H1 (cell line): ENCODE measurements around the gene INAVA. TPM values are rescaled to one million over a fixed set of nuclear protein-coding genes. Genes with fewer than 3 reads are reported as not detected.

Experiments used
- CHD1 ChIP-seq: IDR thresholded peaks from 2 replicates; pipeline ENCODE4 v1.6.1; 2012; ENCODE audit warnings: low read depth, low read length, improper control_type of control experiment
- HDAC6 ChIP-seq: IDR thresholded peaks from one replicate; pipeline ENCODE4 v1.7.1; 2012; ENCODE audit warnings: low read depth, mild to moderate bottlenecking, inconsistent platforms, low read length, moderate library complexity
- RBBP5 ChIP-seq: IDR thresholded peaks from 2 replicates; pipeline ENCODE4 v1.7.1; 2012; ENCODE audit warnings: low read depth, mild to moderate bottlenecking, inconsistent platforms, low read length, moderate library complexity, borderline replicate concordance
- ZNF274 ChIP-seq: IDR thresholded peaks from 2 replicates; pipeline ENCODE4 v1.7.0; 2012; ENCODE audit warnings: low read length, borderline replicate concordance; ENCODE audit errors: extremely low read depth
- polyA plus RNA-seq, 7 experiments: library from polyadenylated mRNA; depleted of rRNA in 3 of 7; stranded (reverse) in 5 of 7; unstranded in 2 of 7; fragments of >200 nt in 5 of 7; fragments of 200-250 nt in 2 of 7; gene quantifications; 1 replicate in 5 of 7; 2 replicates in 1 of 7; 4 replicates in 1 of 7; pipeline versions ENCODE4 v1.2.1 to v1.2.3, GENCODE V29; 2011 to 2013; ENCODE audit warnings: missing spikeins in 2 of 7, mixed read lengths in 2 of 7
- total RNA-seq: library from RNA; stranded (reverse); fragmentation: NEBNext Ultra II Directional; extraction: Animal tissue kit (Norgen Biotek cat#: 25700); gene quantifications from 2 replicates; pipeline ENCODE4 v1.2.1, GENCODE V29; 2021
- TF ChIP-seq, protein P1 (sequence below): IDR thresholded peaks from 2 replicates; pipeline ENCODE4 v1.6.1; 2012; ENCODE audit warnings: inconsistent platforms

INAVA gene
- total and polyA plus RNA-seq, 2 of the 8 experiments (the other 6 are each of a cell fraction or from before 2014, with no cell fraction given) = 46.8 to 49.3 TPM

DNA sequence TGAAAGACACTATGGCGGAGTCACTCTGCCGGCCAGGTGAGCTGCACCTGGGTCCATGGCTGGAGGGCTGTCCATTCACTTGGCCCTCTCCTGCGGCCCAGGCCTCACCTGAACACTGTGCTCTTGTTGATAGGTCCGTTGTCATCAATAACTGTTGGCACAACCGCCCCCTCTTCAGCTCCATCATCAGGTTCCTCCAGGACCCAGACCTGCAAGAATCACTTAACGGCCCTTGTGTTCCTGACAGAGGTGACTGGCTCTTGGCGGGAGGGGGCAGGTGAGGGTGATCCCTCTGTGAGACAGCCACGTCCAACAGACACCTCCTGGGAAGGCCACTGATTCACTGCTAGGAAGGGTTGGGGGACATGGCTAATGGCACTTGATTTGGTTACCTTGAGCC is 54.9 kb downstream of the INAVA start (continued):
- TF ChIP-seq, protein P1, sequence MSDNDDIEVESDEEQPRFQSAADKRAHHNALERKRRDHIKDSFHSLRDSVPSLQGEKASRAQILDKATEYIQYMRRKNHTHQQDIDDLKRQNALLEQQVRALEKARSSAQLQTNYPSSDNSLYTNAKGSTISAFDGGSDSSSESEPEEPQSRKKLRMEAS = no peak
- TF ChIP-seq RBBP5 = no peak
- no peak for TF ChIP-seq ZNF274
- TF ChIP-seq CHD1 = no peak
- TF ChIP-seq HDAC6 = no peak
- TF ChIP-seq, all 59 proteins: peak for 0
